Esophagus muscularis mucosa (tissue), 3 donors: ENCODE results near the gene SOS1.

ENCODE experiments used
- EP300 ChIP-seq: sonication (generic); formaldehyde crosslinking; IDR thresholded peaks from one replicate; pipeline ENCODE4 v1.6.1; 2017; ENCODE audit warnings: antibody characterized with exemption
- TF ChIP-seq, protein P1 (sequence below), 3 experiments: fragments of 200-600 bp in 2 of 3; fragments of 450-650 bp in 1 of 3; sonication (generic) in 2 of 3; IDR thresholded peaks; one replicate each; pipeline ENCODE4 v1.5.1; 2017 to 2019; ENCODE audit warnings: antibody characterized with exemption in 3 of 3, mild to moderate bottlenecking in 2 of 3, moderate library complexity in 1 of 3

DNA sequence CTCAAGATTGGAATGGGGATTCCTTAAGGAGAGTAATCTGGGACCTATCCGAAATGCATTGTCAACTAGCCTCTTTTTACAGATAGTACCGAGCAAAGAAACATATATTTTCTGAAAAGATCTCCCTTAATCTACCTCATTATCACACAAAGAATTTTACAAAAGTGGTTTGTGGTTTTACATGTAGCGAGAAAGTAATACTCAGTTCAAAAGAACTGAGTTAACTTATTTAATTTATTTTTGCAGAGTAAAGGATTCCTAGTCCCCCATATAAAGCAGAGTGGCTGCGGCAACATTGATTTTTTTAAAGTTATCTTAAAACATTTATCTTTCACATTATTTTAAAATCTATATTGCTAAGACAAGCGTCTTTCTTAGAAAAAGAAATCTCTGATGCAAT lies 15.9 kb upstream of the SOS1 start:
- TF ChIP-seq, protein P1, sequence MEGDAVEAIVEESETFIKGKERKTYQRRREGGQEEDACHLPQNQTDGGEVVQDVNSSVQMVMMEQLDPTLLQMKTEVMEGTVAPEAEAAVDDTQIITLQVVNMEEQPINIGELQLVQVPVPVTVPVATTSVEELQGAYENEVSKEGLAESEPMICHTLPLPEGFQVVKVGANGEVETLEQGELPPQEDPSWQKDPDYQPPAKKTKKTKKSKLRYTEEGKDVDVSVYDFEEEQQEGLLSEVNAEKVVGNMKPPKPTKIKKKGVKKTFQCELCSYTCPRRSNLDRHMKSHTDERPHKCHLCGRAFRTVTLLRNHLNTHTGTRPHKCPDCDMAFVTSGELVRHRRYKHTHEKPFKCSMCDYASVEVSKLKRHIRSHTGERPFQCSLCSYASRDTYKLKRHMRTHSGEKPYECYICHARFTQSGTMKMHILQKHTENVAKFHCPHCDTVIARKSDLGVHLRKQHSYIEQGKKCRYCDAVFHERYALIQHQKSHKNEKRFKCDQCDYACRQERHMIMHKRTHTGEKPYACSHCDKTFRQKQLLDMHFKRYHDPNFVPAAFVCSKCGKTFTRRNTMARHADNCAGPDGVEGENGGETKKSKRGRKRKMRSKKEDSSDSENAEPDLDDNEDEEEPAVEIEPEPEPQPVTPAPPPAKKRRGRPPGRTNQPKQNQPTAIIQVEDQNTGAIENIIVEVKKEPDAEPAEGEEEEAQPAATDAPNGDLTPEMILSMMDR (IDR thresholded peaks at IDR 0.05): no peak
- TF ChIP-seq EP300: no peak
